NCI-H82 treated with DMSO at 0.1 percent for 48 hours (cell line): ENCODE measurements around the gene EIF3A.
"Not testable (repeated sequence)": the region's sequence is repeated elsewhere in the genome, so short reads cannot be mapped to it uniquely, and the experiment has no call there.

ENCODE experiments used
- DNase-seq: peaks from one replicate; lab custom pipeline; 2025; ENCODE audit not compliant: unreplicated experiment; lab: John Stamatoyannopoulos, UW

EIF3A gene

DNA sequence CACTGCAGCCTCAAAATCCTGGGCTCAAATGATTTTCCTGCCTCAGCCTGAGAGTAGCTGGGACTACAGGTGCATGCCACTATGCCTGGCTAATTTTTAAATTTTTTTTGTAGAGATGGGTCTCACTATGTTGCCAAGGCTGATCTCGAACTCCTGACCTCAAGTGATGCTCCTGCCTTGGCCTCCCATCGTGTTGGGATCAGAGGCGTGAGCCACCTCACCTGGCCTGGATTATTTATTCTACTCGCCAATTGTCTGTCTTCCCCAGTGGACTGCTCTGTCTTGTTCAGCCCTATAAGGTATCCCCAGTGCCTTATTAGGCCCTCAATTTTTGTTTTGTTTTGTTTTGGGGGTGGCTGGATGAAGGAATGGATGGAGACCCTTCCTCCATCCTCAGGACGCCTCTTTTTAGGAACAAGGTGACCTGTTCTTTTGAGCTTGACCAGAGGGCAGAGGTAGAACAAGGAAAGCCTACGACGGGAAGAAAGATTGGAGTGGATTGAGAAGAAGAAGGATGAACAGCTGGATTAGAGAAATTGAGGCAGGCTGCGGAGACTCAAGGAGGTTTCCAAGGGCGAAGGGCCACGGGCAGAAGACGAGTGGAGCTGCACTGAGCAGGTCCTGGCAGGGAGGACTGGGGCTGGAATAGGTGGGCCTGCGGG lies 22.8 kb upstream of the EIF3A start:
- DNase-seq, result no peak

DNA sequence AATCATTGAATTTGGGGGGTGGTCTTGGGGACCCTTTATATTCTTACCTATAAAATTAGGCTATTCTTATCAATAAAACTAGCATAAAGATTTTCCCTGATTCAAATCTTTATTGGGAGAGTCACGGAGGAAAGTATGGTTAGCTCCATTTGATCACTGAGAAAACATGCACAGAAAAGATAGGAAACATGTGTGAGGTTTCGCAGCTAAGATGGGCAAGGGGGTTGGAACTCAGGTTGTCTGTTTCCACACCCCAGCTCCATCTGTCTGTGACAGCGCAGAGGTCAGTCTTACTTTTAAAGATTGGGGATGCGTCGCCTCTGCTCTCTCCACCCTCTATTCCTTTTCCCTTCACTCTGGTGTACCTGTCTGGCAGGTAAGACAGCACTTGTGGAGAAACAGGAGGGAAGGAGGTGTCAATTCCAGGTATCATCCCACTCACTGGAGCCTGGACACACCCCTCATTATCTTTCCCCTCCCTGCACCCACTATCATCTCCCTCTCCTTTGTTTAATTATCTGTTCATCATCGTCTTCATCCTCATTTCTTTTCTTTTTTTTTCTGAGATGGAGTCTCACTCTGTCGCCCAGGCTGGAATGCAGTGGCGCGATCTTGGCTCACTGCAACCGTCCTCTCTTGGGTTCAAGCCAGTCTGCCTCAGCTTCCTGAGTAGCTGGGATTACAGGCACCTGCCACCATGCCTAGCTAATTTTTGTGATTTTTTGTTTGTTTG lies 20.9 kb upstream of the EIF3A start:
- no peak for DNase-seq

DNA sequence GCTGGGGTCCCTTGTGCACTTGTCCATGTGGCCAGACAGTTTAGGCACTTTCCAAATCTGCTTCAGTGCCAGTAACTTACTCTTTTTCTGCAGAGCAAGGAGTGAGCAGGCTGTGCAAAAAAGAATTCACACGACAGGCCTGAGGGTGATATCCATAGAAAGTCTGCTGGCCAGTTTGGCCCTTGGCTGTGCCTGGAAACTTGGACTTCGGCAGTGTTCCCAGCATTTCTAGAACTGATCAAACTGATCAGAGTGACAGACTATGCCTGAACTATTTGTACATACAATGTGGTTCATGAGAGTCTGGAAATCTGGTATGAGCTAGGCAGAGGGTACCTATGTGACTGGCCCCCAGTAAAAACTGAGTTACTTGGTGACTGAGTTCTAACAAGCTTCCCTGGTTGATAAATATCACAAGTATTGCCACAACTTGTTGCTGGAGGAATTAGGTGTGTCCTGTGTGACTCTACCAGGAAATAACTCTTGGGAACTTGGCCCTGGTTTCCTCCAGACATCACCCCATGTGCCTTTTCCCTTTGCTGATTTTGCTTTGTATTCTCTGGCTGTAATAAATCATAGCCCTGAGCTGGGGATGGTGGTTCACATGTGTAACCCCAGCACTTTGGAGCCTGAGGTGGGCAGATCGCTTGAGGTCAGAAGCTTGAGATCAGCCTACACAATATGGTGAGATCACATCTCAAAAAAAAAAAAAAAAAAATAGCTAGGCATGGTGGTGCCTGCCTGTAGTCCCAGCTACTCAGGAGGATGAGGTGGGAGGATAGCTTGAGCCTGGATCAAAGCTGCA lies 20.0 kb upstream of the EIF3A start:
- DNase-seq, result no peak

DNA sequence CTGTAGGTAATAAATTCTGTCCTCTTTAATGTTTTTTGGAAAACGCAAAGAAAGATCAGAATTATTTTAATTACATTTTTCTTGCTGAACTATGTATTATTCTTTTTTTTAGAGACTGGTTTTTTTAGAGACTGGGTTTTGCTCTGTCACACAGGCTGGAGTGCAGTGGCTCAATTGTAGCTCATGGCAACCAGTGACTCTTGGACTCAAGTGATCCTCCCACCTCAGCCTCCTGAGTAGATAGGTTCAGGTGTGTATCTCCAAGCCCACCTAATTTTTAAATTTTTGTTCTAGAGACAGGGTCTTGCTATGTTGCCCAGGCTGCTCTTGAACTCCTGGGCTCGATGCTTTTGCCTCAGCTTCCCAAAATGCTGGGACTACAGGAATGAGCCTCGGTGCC lies 18.0 kb upstream of the EIF3A start:
- no peak for DNase-seq

DNA sequence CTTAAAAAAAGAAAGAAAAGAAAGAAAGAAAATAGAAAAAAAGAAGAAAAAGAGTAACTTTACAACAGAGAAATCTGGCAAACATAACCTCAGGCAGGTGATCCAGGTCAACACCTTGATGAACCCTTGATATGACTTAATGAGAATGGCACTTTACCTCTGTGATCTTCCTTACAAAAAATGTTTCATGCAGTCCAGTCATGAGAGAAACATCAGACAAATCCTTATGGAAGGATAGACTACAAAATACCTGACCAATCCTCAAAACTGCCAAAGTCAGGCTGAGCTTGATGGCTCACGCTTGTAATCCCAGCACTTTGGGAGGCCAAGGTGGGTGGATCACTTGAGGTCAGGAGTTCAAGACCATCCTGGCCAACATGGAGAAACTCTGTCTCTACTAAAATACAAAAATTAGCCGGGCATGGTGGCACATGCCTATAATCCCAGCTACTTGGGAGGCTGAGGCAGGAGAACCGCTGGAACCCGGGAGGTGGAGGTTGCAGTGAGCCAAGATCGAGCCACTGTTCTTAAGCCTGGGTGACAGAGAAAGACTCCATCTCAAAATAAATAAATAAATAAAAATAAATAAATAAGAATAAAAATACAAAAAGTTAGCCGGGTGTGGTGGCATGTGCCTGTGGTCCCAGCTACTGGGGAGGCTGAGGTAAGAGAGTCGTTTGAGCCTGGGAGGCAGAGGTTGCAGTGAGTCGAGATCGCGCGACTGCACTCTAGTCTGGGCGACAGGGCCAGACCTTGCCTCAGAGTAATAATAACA lies 16.2 kb upstream of the EIF3A start:
- not testable (repeated sequence) for DNase-seq

DNA sequence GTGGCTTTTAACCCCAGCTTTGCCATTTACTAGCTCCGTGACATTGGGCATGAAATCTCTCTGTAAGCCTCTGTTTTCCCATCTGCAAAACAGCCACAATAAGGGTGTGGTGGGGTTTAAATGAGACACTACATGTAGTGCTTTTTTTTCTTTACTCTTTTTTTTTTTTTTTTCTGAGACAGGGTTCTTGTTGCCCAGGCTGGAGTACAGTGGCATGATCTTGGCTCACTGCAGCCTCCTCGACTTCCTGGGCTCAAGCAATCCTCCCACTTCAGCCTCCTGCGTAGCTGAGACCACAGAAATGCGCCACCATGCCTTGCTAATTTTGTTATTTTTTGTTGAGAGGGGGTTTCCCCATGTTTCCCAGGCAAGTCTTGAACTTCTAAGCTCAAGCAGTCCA lies 15.0 kb upstream of the EIF3A start:
- DNase-seq, result no peak

DNA sequence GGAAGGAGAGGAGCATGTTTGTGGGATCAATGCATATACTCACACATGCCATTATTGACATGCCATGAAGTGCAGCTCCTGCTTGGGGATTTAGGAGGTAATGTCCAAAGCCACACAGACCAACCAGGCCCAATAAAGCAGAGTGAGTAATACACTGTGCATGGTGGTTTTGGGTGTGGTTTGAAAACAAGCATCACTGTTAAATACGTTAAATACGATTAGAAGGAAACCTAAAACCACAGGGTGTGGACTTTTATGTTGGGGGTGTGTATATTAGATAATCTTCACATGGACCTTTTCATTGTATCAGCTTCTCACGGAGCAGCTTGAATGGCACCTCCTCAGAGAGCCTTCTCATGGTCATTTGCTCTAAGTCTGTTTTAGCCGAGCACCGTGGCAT lies 10.4 kb upstream of the EIF3A start:
- peak; percentile 52 for DNase-seq

DNA sequence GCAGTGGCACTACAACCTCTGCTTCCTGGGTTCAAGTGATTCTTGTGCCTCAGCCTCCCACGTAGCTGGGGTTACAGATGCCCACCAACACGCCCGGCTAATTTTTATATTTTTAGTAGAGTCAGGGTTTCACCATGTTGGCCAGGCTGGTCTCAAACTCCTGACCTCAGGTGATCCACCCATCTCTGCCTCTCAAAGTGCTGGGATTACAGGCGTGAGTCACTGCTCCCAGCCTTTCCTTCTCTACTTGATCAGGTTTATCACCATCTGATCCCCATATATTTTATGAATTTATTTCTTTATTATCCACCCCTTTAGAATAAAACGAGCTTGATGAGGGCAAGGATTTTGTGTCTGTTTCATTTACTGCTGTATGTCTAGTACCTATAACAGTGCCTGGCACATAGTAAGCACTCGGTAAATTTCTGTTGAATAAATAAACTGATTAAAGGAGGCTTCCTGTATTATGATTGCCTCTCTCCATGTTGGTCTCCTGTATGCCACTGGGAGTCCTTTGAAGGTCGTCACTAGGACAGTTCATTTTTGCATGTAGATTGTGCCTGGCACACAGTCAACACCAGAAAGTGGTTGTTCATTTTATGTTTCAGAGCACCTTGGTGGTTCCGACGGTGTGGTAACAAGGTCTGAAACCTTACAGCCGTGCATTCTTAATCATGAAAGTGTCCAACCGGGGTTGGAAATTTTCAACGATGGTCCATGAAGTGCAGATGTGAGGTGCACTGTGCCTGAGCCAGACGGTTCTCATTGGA lies 9.6 kb upstream of the EIF3A start:
- no peak for DNase-seq

DNA sequence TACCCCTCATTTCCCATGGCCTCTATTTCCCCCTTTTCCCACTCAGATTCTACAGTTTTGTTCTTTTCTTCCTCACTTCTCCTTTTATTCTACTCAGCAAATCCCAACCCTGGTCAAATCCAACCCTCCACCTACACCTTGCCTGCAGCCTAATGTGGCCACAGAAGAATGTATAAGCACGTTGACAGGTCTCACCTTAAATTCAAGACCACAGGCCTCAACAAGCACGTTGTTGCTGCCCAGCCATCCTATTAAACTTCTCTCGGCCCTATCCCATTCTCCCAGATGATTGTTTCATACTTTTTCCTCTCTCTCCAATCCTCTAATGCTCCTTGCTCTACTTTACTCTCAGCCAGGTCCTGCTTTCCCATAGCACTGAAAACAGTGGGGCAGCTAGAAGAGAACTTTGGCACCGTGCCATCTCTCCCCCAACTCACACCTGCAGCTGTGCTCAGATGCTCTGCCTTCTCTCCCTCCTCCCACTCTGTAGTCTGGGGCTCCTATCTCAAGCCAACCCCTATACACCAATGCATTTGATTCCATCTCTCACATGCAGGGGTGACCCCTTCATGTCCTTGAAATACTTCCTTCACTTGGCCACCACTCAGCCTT lies 6.8 kb upstream of the EIF3A start:
- DNase-seq, result no peak

DNA sequence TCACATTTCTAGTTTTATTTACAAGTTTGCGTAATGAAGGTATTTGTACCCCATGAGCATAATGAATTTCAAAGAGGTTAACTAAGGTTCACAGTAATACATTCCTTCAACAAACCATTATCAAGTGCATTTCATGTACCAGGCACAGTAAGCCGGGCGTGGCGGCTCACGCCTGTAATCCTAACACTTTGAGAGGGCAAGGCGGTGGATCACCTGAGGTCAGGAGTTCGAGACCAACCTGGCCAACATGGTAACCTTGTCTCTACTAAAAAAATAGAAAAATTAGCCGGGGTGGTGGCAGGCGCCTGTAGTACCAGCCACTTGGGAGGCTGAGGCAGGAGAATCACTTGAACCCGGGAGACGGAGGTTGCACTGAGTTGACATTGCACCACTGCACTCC lies 4.3 kb upstream of the EIF3A start:
- DNase-seq, result no peak

DNA sequence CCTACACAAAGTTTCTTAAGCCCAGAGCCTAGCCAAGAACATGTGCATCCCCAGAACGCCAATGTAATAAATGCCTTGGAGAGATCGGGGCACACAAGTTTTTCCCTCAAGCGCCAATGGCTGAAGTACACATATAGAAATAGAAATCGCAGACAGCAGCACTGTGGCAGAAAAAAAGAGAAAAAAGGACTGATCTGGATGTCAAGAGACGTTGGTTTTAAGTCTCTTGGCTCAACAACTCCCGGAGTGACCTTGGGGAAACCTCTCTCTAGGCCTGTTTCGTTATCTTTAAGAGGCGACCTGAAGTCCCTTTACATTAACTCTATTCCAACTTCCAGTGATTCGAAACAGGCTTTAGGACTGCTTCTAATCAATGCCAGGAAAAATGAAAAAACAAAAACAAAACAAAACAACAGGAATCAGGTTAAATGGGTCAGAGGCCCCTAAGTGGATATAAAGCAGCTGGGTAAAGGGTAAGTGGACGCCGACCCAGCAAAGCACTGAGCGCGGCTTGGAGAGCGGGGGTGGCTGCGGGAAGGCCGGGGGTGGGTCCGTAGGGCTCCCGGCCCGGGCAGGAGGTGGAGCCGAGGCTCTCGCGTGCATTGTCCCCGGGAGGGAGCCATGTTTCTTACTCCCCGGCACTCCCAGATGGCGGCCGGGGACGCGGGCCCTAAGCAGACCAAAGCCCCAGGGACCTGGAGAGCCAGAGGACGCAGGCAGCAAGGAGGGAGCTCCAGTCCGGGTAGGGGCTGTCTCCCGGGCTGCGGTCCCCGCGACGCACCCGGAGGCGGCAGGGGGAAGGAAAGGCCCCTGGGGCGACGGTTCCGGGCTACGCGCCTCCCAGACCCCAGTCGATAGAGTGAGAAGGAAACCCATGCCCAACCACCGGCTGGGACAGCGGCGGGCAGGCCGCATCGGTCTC lies 757 bp downstream of the EIF3A start:
- no peak for DNase-seq

DNA sequence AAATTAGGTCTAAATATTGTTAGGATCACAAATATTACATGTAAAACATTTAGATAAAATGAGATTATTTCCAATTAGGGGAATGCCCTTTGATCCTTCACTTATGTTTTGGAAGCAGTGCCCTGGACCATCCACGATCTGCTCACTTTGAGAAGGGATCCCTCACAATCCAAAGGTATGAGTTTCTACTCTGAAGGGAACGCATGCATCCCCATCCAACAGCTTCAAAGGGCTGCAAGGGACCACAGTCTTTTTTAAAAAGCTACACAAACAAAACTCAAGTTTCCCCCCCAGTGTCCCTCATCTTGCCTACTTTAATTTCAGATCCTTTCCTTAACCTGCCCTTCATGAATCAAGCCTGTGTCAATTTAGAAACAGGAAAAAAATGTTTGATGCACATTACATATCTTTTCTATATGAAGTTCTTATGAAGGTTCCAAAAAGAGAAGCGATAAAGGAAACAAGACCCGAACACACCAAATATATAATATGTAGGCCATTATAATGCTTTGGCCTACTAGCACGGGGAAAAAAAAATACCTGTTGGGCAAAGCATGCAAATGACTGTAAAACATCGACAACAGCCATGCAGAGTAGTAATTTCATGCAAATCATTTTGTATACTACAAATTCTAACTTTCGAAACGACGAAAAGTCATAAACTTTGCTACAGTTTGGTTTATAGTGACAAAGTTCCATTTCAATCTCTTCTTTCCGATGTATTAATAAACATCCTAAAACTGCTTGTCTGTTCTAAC lies 2.0 kb downstream of the EIF3A start:
- no peak for DNase-seq

DNA sequence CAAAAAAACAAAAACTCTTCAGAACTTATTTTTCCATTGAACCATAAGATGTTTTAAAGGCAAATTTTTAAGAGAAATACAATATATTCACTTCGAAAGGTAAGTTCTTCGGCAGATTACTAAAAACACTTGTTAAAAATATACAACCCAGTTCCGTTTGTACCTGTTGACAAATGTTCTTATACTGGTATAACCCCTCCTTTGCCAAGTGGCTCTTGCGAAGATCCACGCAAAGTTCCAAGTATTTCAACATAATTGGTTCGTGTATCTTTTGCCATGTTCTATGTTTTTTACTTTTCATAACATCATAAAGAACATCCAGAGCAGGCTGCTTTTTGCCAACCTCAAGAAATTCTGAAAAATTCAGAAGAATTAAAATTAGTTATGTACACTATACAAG lies 7.0 kb downstream of the EIF3A start:
- no peak for DNase-seq

DNA sequence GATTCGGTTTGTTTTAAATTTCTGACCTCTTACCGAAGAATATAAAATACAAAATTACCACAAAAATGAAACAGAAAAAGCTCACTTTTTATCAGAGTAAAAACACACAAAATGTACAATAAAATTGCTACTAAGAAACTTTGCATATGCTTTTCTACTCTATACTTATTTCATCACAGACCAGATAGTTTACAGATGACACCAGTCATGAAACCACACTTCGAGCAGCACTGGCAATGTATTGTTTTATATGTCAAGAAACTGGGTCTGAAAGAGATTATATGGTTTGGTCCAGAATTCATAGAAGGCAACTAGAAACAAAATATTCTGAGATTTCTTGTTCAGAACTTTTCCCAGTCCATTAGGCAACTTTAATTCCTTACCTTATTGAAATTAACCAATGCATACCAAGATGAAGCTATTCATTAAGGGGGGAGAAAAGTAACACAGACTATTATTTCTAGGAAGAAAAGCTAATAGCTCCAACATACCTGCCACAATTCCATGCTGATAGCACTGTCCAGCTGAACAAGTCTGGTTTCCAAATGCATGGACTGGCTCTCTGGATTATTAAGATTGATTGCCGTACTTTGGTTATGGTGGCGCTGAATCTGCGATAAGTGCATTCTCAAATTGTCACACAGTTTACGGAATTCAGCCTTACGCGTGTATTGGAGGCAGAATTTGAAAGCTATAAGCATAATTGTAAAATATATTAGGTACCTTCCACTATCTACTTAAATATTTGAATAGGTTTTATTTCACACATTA lies 10.0 kb downstream of the EIF3A start:
- DNase-seq, result no peak

DNA sequence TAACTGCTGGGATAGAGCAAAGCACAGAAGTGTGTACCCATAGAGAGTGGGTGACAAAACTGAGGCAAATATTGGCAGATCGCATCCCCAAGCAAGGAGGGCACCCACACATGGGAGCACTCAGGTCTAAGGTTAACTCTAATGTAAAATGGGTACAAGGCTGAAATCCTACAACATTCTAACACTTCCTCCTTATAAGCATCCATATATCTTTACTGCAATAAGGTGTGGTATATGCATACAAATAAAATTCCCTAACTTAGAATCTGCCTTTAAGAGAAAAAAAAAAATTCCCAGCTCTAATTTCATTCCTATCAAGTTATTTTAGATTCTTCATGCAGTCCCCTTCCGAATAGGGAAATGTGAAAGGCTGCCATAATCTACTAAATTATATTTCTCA lies 18.7 kb downstream of the EIF3A start:
- no peak for DNase-seq

DNA sequence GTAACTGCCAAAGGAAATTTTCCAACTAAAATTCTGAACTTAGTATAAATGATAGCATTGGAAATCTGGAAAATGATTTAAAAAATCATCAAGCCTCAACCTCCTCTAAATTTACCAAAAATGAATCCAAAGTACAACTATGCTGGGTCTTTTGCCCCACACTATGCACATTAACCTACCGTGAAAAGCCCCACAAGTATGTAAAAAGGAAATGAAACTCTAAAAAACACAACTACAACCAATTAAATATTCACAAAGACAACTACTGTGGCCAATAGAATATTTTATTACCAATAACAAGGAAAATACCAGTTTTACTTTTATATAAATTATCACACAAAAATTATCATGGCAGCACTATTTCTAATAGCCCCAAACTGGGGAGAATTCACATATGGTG lies 19.3 kb downstream of the EIF3A start:
- no peak for DNase-seq

DNA sequence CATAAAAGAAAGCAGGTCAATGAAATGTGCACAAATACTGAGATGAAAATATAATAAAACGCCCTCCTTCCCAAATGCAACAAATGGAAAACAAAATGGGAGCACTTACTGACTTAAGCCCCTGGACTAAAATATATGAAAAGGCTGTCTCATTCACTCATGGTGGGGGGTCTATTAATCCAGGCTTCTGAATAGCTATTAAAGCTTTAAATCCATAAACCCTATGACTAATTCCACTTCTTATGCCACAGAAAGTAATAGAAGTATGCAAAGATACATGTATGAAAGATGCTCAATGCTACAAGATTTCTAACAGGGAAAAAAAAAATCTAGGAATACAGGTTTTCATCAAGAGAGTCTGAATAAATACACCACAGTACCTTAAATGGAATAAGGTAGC lies 20.5 kb downstream of the EIF3A start:
- DNase-seq, result no peak

DNA sequence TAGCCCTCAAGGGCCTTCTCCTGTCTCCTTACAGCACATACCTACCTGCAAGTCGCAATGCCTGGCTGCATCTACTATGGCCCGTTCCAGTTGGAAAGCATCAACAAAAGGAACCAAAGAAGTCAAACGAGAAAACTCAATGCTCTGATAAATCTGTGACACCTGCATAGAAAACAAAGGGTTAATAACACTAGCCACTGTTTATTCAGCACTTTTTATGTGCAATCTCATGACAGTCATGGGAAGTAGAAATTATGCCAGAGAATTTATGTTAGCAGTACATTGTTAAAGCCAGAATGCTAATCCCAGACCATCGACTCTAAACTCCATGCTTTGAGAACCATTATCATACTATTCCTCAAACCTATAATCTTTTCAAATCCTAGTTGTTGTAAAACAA lies 21.1 kb downstream of the EIF3A start:
- DNase-seq, result no peak
